ENCODE results near the gene SUGCT. TPM values are rescaled to one million over a fixed set of nuclear protein-coding genes. Genes with fewer than 3 reads are reported as not detected.

Gene SUGCT
- total and polyA plus RNA-seq, 2 of the 13 experiments (the other 11 are each of a cell fraction or from before 2014, with no cell fraction given) = 10.1 to 22.2 TPM

- TF ChIP-seq ATF2 (CRISPR knock-in tag; IDR thresholded peaks at IDR 0.05) = no peak
- TF ChIP-seq BHLHE40 (IDR thresholded peaks at IDR 0.05; ENCODE audit: low read length) = no peak
- TF ChIP-seq SP1 (IDR thresholded peaks at IDR 0.05) = no peak
- TF ChIP-seq SP1 (CRISPR knock-in tag; IDR thresholded peaks at IDR 0.05) = no peak
- no peak for TF ChIP-seq HIC2 (CRISPR knock-in tag; IDR thresholded peaks at IDR 0.05; ENCODE audit: low read depth)
- no peak for TF ChIP-seq POLR2AphosphoS2 (IDR thresholded peaks at IDR 0.05; ENCODE audit: low read depth, low read length)
- no peak for TF ChIP-seq SRSF1 (optimal IDR thresholded peaks at IDR 0.05; ENCODE audit: low read depth, low read length)
- TF ChIP-seq PATZ1 (CRISPR knock-in tag; IDR thresholded peaks at IDR 0.05) = no peak
- TF ChIP-seq ONECUT2 (CRISPR knock-in tag; IDR thresholded peaks at IDR 0.05) = no peak
These were observed 660.8 kb downstream of the SUGCT start (continued) for GRCh38 chr7:40795607-40796006.

GRCh38 chr7:40796723-40797122 is 661.9 kb downstream of the SUGCT start:
- 58% methylated on average over 1 of the region's 1 CpG for WGBS (ENCODE audit: low lambda C conversion rate)
- no peak for ATAC-seq
- Histone ChIP-seq H3K27ac (ENCODE audit: extremely low read length, insufficient read depth, low read length) (no peak overlapping the region), H3K4me2 (ENCODE audit: low read depth, low read length) (no peak overlapping the region), H3K9ac (ENCODE audit: insufficient read depth, low read depth, low read length) (no peak overlapping the region), H3K36me3 (replicated peaks in 1 of 2; ENCODE audit: control insufficient read depth in 1 of 2, insufficient read depth in 2 of 2, low read length in 2 of 2) (no peaks in the 10 kb centered on the region), H3K4me1 (ENCODE audit: insufficient read depth, low read length) (no peaks in the 10 kb centered on the region), H3K79me2 (ENCODE audit: insufficient read depth, low read length) (no peaks in the 10 kb centered on the region), H4K20me1 (ENCODE audit: insufficient read depth, low read length) (no peaks in the 10 kb centered on the region), H3K27me3 (ENCODE audit: control insufficient read depth in 1 of 2, insufficient read depth in 2 of 2, low read length in 2 of 2) (no peaks in the 10 kb centered on the region), H3K9me3 (ENCODE audit: low read length) (no peaks in the 10 kb centered on the region), H2AFZ (ENCODE audit: low read length) (no peak overlapping the region), H3K4me3 (replicated peaks in 1 of 3; ENCODE audit: insufficient read depth in 1 of 3, low read depth in 2 of 3, low read length in 3 of 3) (no peak overlapping the region)
- ChIA-PET CTCF (ENCODE audit: low intra/inter-chr PET ratio, low total read pairs) (no interaction called here), POLR2A (no interaction called here)
- no peak for FAIRE-seq
- intact Hi-C loops (cut with micrococcal nuclease; ENCODE audit: unreplicated experiment) (no loop called here), in situ Hi-C loops (cut with HindIII; ENCODE audit: extremely low pct_ligation_motif_present, low pct_unique_long_range_greater_than_20kb) (no loop called here)
- no peak for DNase-seq (ENCODE audit: low spot score)
- BruUV-seq (replicated peaks) = no TSS peak
- TF ChIP-seq DR1 (CRISPR knock-in tag; IDR thresholded peaks at IDR 0.05) (no peak), SP4 (CRISPR knock-in tag; IDR thresholded peaks at IDR 0.05) (no peak), SAFB2 (CRISPR knock-in tag; IDR thresholded peaks at IDR 0.05; ENCODE audit: borderline replicate concordance, low read depth) (no peak), ELK4 (CRISPR knock-in tag; IDR thresholded peaks at IDR 0.05; ENCODE audit: borderline replicate concordance) (no peak), GTF2F1 (IDR thresholded peaks at IDR 0.05; ENCODE audit: low read length) (no peak), TGIF2 (CRISPR knock-in tag; IDR thresholded peaks at IDR 0.05) (no peak), NCOA1 (CRISPR knock-in tag; IDR thresholded peaks at IDR 0.05) (no peak), ZNF430 (CRISPR knock-in tag; IDR thresholded peaks at IDR 0.05) (no peak), RARA (CRISPR knock-in tag; IDR thresholded peaks at IDR 0.05) (no peak), ZNF556 (CRISPR knock-in tag; IDR thresholded peaks at IDR 0.05; ENCODE audit: borderline replicate concordance) (no peak)
